ENCODE data around the gene FMN1. TPM values are rescaled to one million over a fixed set of nuclear protein-coding genes. Genes with fewer than 3 reads are reported as not detected.

Gene FMN1
- total and polyA plus RNA-seq, 2 of the 13 experiments (the other 11 are each of a cell fraction or from before 2014, with no cell fraction given) = 0.20 to 0.60 TPM

GRCh38 chr15:32887090-32887489 lies 307.4 kb downstream of the FMN1 start:
- Histone ChIP-seq H3K4me2 (ENCODE audit: low read depth, low read length) (no peak overlapping the region), H3K4me3 (replicated peaks in 1 of 3; ENCODE audit: insufficient read depth in 1 of 3, low read depth in 2 of 3, low read length in 3 of 3) (no peak overlapping the region), H3K36me3 (replicated peaks in 1 of 2; ENCODE audit: control insufficient read depth in 1 of 2, insufficient read depth in 2 of 2, low read length in 2 of 2) (no peaks in the 10 kb centered on the region), H3K27ac (ENCODE audit: extremely low read length, insufficient read depth, low read length) (no peak overlapping the region), H2AFZ (ENCODE audit: low read length) (no peak overlapping the region), H4K20me1 (ENCODE audit: insufficient read depth, low read length) (no peaks in the 10 kb centered on the region), H3K9ac (ENCODE audit: insufficient read depth, low read depth, low read length) (no peak overlapping the region), H3K79me2 (ENCODE audit: insufficient read depth, low read length) (no peaks in the 10 kb centered on the region), H3K9me3 (ENCODE audit: low read length) (no peaks in the 10 kb centered on the region), H3K27me3 (ENCODE audit: control insufficient read depth in 1 of 2, insufficient read depth in 2 of 2, low read length in 2 of 2) (no peaks in the 10 kb centered on the region), H3K4me1 (ENCODE audit: insufficient read depth, low read length) (no peaks in the 10 kb centered on the region)
- no peak for FAIRE-seq
- 84% methylated on average over 4 of the region's 4 CpGs for WGBS (ENCODE audit: low lambda C conversion rate)
- POLR2A ChIA-PET = no interaction called here
- in situ Hi-C loops (cut with HindIII; ENCODE audit: extremely low pct_ligation_motif_present, low pct_unique_long_range_greater_than_20kb) (no loop called here), intact Hi-C loops (cut with micrococcal nuclease; ENCODE audit: unreplicated experiment) (loop anchor here (10.0 kb wide), 1 partner anchor 48 kb away; no protein-coding TSS in a partner anchor)
- CTCF ChIA-PET (ENCODE audit: low intra/inter-chr PET ratio, low total read pairs) = no interaction called here
- DNase-seq (ENCODE audit: low spot score) = no peak
- no peak for ATAC-seq
- TF ChIP-seq KAT7 (CRISPR knock-in tag; IDR thresholded peaks at IDR 0.05; ENCODE audit: borderline replicate concordance) = no peak
- TF ChIP-seq TFDP1 (CRISPR knock-in tag; IDR thresholded peaks at IDR 0.05; ENCODE audit: borderline replicate concordance) = no peak
- TF ChIP-seq CSRNP1 (CRISPR knock-in tag; IDR thresholded peaks at IDR 0.05) = no peak
- no peak for TF ChIP-seq PRPF4 (IDR thresholded peaks at IDR 0.05; ENCODE audit: low read depth, low read length, poor library complexity, severe bottlenecking)
- TF ChIP-seq ZNF138 (CRISPR knock-in tag; IDR thresholded peaks at IDR 0.05; ENCODE audit: low read depth) = no peak
- no peak for TF ChIP-seq STAG1 (CRISPR knock-in tag; IDR thresholded peaks at IDR 0.05)
- TF ChIP-seq SMAD3 (CRISPR knock-in tag; IDR thresholded peaks at IDR 0.05) = no peak
- BruUV-seq (replicated peaks) = no TSS peak

Measured in HepG2 (cell line).